Measurements from ENCODE around the gene MYCBP2. TPM values are rescaled to one million over a fixed set of nuclear protein-coding genes. Genes with fewer than 3 reads are reported as not detected.
"Not testable (repeated sequence)": the region's sequence is repeated elsewhere in the genome, so short reads cannot be mapped to it uniquely, and the experiment has no call there.

Gene MYCBP2
- 28.3 TPM for polyA plus RNA-seq (2013, experiment 1 of 2; ENCODE audit: insufficient read length)
- polyA plus RNA-seq (2013, experiment 2 of 2; ENCODE audit: insufficient read length), result 30.4 TPM

- DNase-seq, result peak; percentile 99
Observed at GRCh38 chr13:77326905-77327604, at the start of gene MYCBP2. Gene MYCBP2 (minus strand): TSS chr13:77327094. CDS start chr13:77326775, 319 bp downstream.

GRCh38 chr13:77375560-77376108 lies 48.7 kb upstream of the MYCBP2 start:
- no peak for DNase-seq

- no peak for DNase-seq
Observed at GRCh38 chr13:77374786-77375185, 47.9 kb upstream of the MYCBP2 start.

GRCh38 chr13:77374339-77374738 lies 47.4 kb upstream of the MYCBP2 start:
- no peak for DNase-seq

GRCh38 chr13:77373502-77373901 lies 46.6 kb upstream of the MYCBP2 start:
- no peak for DNase-seq

GRCh38 chr13:77372275-77372674 lies 45.4 kb upstream of the MYCBP2 start:
- DNase-seq, result no peak

- DNase-seq, result no peak
Observed at GRCh38 chr13:77370888-77371287, 44.0 kb upstream of the MYCBP2 start.

- no peak for DNase-seq
Observed at GRCh38 chr13:77362166-77362565, 35.3 kb upstream of the MYCBP2 start.

- no peak for DNase-seq
Observed at GRCh38 chr13:77360032-77360685, 33.3 kb upstream of the MYCBP2 start.

GRCh38 chr13:77359171-77359570 lies 32.3 kb upstream of the MYCBP2 start:
- DNase-seq, result no peak

GRCh38 chr13:77358001-77358400 lies 31.1 kb upstream of the MYCBP2 start:
- no peak for DNase-seq

- DNase-seq, result no peak
Observed at GRCh38 chr13:77356155-77356554, 29.3 kb upstream of the MYCBP2 start.

GRCh38 chr13:77353995-77354394 lies 27.1 kb upstream of the MYCBP2 start:
- DNase-seq, result no peak

- DNase-seq, result no peak
Observed at GRCh38 chr13:77351315-77351714, 24.4 kb upstream of the MYCBP2 start.

GRCh38 chr13:77350811-77351210 lies 23.9 kb upstream of the MYCBP2 start:
- DNase-seq, result no peak

- no peak for DNase-seq
Observed at GRCh38 chr13:77349365-77349764, 22.5 kb upstream of the MYCBP2 start.

GRCh38 chr13:77347351-77347750 lies 20.5 kb upstream of the MYCBP2 start:
- DNase-seq, result not testable (repeated sequence)

GRCh38 chr13:77345150-77345780 lies 18.4 kb upstream of the MYCBP2 start:
- no peak for DNase-seq

- DNase-seq, result no peak
Observed at GRCh38 chr13:77343841-77344240, 16.9 kb upstream of the MYCBP2 start.

- DNase-seq, result no peak
Observed at GRCh38 chr13:77339408-77339807, 12.5 kb upstream of the MYCBP2 start.

GRCh38 chr13:77338961-77339401 lies 12.1 kb upstream of the MYCBP2 start:
- no peak for DNase-seq

GRCh38 chr13:77338329-77338728 lies 11.4 kb upstream of the MYCBP2 start:
- DNase-seq, result no peak

- no peak for DNase-seq
Observed at GRCh38 chr13:77337159-77337558, 10.3 kb upstream of the MYCBP2 start.
